Amniotic epithelial cell (primary cell): ENCODE measurements around the gene DAPK2.
"Not testable (repeated sequence)": the region's sequence is repeated elsewhere in the genome, so short reads cannot be mapped to it uniquely, and the experiment has no call there.

Experiments used
- DNase-seq: peaks from one replicate; pipeline ENCODE4 v3.0.0-alpha.2; 2010; ENCODE audit warnings: low read depth

DAPK2 gene

GRCh38 chr15:63915209-63915872 is 130.9 kb downstream of the DAPK2 start:
- DNase-seq: no peak

GRCh38 chr15:63913786-63914315 is 132.4 kb downstream of the DAPK2 start:
- DNase-seq: no peak

- no peak for DNase-seq
These were observed 132.9 kb downstream of the DAPK2 start for GRCh38 chr15:63913336-63913735.

GRCh38 chr15:63912061-63912615 is 134.1 kb downstream of the DAPK2 start:
- DNase-seq: no peak

- no peak for DNase-seq
These were observed 135.1 kb downstream of the DAPK2 start for GRCh38 chr15:63911160-63911559.

GRCh38 chr15:63909819-63910437 is 136.4 kb downstream of the DAPK2 start:
- peak; percentile 48 for DNase-seq

- DNase-seq: no peak
These were observed 137.3 kb downstream of the DAPK2 start for GRCh38 chr15:63908991-63909390.

GRCh38 chr15:63908281-63908680 is 138.0 kb downstream of the DAPK2 start:
- DNase-seq: no peak

- no peak for DNase-seq
These were observed 138.8 kb downstream of the DAPK2 start for GRCh38 chr15:63907521-63907920.

- DNase-seq: no peak
These were observed 140.1 kb downstream of the DAPK2 start for GRCh38 chr15:63906266-63906584.

GRCh38 chr15:63905558-63906265 is 140.6 kb downstream of the DAPK2 start:
- no peak for DNase-seq

- DNase-seq: peak; percentile 33
These were observed 141.2 kb downstream of the DAPK2 start for GRCh38 chr15:63905131-63905530.

- DNase-seq: no peak
These were observed 142.2 kb downstream of the DAPK2 start for GRCh38 chr15:63904042-63904441.

- no peak for DNase-seq
These were observed 143.6 kb downstream of the DAPK2 start for GRCh38 chr15:63902671-63903035.

GRCh38 chr15:63901912-63902670 is 144.2 kb downstream of the DAPK2 start:
- DNase-seq: no peak

GRCh38 chr15:63900306-63900705 is 146.0 kb downstream of the DAPK2 start:
- no peak for DNase-seq

- DNase-seq: not testable (repeated sequence)
These were observed 146.7 kb downstream of the DAPK2 start for GRCh38 chr15:63899606-63900005.

- DNase-seq: no peak
These were observed 147.1 kb downstream of the DAPK2 start for GRCh38 chr15:63899193-63899592.

- peak; percentile 41 for DNase-seq
These were observed 149.8 kb downstream of the DAPK2 start for GRCh38 chr15:63896336-63897115.

- DNase-seq: no peak
These were observed 150.5 kb downstream of the DAPK2 start for GRCh38 chr15:63895787-63896218.

- no peak for DNase-seq
These were observed 151.1 kb downstream of the DAPK2 start for GRCh38 chr15:63895194-63895593.

GRCh38 chr15:63894662-63894949 is 151.7 kb downstream of the DAPK2 start:
- DNase-seq: no peak
